Renal pelvis (tissue), 4 donors: Measurements from ENCODE around the gene PERCC1. TPM values are rescaled to one million over a fixed set of nuclear protein-coding genes. Genes with fewer than 3 reads are reported as not detected.

Experiments used
- DNase-seq: peaks from one replicate; pipeline ENCODE4 v3.0.0-alpha.2; 2013
- polyA plus RNA-seq, 3 donors: library from polyadenylated mRNA; unstranded; fragments of 120-200 nt; gene quantifications; one replicate each; pipeline ENCODE4 v1.2.1, GENCODE V29; 2013; ENCODE audit not compliant: insufficient read length in 3 of 3

PERCC1 gene
- polyA plus RNA-seq, 3 donors, result 0.21 to 0.25 TPM; not detected in 1

DNA sequence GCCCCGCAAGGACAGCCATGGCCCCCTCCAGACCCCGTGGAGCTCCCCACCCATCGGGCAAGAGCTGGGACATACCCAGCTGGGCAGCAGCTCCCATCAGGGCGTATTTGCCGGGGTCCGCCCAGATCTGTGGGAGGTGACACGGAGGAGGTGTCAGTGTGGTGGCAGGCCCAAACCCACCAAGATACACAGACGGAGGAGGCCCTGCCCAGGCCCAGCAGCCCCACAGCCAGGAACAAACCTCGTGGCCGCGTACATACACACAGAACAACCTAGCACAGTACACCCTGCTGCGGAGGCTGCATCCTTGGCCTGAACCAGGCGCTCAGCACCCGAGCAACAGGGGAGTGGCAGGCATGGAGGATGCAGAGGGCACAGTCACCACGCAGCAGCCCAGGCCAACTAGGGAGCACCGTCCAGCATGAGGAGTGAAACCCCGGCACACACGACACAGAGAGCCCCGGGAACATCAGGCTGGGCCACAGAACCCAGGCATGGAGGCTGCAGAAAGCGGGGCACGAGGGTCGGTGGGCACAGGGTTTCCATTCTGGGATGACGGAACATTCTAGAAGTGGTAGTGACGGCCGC is 18.4 kb downstream of the PERCC1 start:
- no peak for DNase-seq

DNA sequence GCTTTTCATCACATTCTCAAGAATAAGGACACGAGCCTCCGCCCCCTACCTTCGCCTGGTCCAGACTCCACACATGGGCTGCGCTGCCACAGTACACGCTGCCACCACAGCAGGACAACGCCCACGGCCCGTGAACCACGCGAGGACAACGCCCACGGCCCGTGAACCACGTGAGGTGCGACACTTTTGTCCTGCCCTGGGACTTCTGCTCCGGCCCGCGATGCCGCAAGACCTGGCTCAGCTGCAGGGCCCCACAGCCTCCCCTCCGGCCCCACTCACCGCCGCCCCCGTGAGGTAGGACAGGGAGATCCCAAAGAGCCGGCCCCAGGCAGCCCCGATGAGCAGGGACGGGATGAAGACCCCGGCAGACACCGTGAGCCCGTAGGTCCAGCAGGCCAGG is 19.3 kb downstream of the PERCC1 start:
- no peak for DNase-seq

DNA sequence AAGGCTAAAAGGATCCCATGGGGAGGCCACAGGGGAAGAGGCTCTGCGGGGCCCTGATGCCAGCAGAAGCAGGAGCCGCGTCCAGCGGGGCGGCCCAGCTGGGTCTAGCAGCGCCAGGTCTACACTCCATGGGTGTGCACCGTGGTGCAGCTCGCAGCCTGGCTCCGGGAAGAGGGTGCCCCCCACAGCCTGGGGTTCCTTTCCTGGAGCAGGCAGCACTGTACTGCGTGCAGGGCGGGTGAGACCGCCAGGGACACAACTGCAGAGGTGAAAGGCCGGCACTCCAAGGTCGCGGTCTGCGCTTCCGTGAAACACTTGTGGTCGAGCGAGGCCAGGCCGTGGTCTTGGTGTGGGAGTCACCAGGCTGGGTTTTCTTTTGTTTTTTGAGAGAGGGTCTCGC is 20.0 kb downstream of the PERCC1 start:
- DNase-seq, result no peak

DNA sequence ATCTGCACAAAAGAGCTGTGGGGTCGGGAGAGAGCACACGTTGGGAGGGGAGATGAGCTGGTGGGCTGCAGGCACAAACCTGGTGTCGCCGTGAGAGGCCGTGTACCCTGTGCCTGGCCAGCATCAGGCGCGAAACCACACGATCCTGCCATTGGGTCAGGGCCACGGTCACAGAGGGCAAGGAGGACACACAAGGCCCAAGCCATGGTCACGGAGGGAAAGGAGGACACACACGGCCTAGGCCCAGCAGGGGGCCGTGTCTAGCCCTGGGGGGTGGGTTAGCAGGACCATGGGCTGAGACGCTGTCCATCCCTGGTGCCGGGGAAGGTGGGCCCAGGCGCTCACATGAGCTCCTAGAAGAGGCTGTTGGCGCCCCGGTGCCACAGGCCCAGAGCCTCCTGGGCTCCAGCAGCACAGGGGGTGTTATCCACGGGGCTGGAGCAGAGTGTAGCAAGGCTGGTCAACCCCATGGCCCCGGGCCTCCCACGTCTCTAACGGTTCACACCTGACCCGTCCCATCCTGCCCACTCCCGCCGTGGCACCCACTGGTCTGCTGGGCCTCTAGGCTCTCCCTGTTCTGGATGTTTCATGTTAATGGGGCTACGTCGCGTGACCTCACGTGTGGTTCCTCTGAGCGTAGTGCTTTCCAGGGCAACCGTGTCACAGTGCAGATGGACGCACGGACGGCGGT is 21.0 kb downstream of the PERCC1 start:
- no peak for DNase-seq

DNA sequence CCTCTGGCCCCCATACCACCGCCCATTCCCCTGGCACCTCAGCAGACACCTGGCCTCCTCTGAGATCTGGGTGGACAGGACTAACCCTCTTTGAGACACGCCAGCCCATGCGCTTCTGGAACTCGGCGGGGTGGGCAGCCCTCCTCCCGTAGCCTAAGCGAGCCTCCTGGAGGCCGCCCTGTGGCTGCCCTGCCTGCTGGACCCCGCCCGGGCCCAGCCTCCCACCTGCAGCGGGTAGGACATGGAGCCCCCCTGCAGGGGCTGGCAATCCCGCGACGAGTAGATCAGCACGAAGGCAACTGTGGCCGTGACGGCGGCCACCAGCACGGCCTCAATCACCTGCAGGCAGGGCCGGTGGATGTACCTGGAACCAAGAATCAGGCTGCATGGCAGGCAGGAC is 21.7 kb downstream of the PERCC1 start:
- DNase-seq, result no peak

DNA sequence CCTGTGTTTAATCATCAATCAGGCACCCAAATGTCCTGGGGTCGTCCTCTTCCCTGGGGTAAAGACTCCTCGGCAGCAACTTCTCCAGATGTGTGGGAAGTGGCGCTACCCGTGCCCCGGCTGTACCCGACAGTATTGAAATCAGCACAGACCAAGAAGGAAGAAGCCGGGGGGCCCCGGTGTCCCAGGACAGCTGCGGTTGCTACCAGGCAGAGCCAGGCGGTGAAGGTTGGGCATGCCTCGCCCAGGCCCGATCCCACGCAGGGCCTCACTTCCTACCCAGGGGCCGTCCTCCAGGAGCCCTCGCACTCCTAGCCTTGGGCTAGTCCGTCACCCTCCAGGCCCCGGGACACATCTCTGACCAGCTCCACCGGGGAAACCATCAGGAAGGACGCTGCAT is 22.4 kb downstream of the PERCC1 start:
- no peak for DNase-seq

DNA sequence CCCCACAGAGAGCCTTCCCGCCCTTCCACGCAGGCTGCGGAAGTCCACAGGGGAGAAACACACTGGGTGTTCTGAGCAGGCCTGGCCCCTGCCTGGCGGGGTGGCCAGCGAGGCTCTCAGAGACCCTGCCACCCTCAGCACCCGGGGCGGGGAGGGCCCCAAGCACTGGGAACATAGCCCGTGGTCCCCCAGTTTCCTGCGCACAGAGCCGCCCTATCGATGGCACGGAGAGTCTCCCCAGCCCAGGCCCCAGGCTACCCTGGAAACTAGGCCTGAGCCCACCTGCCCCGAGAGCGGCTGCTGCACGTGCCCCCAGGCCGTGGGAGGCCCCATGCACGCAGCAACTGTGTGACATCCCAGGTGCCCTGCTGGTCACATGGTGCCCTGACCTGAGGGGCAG is 23.7 kb downstream of the PERCC1 start:
- no peak for DNase-seq

DNA sequence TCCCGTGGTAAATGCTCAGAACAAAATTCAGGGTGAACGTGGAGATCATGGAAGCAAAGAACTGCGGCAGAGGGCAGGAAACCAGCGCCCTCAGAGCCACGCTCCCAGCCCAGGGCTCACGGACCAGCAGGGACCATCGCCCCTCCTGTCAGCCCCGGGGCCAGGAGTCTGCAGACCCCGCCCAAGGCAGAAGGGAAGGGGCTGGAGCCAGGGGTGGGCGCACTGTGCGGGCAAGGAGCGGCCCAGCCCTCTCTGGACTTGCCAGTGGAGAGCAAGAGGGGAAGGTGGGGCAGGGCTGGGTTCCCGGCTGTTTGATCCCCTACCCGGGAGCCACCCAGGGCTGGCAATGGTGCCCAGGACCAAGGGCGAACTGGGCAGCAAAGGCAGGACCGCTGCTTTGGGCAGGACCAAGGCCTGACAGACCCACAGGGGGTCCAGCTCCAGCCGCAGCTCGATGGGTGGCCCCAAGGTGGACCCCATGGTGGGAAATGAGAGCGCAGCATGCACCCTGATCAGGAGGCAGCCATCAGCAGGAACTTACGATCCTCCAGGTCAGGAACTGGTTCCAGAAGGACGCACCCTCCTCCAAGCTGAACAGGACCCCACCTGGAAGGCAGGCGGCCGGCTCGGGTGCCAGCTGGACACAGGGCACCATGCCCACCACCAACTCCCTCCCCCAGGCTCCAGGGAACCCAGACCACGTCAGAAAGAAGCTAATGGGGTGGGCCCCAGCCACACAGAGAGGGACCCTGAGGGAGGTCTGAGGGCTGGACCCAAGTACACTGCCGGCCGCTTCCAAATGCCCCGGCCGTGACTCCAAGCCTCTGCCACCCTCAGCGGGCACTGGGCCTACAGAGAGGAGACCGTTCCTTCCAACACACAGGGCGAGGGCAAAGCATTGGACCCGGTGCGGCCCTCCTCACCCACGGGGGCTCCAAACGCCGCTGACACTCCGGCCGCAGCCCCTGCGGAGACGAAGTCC is 24.6 kb downstream of the PERCC1 start:
- no peak for DNase-seq

DNA sequence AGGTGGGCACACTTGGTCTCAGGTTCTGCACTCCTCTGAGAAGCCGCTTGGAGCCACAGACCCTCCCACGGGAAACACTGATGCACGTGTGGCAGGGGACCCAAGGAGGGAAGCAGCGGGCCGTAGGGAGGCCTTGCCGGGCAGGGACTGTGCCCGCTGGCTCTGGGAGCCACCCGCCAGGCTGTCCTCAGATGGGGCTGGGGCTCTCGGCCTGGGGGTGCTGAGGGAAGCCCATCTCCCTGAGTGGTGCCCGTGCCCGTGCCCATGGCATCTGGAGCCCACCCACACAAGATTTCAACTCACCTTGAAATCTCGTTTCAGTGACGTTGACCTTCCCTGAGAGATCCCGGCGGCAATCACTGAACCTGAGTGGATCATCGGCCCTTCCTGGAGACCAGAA is 26.1 kb downstream of the PERCC1 start:
- no peak for DNase-seq

DNA sequence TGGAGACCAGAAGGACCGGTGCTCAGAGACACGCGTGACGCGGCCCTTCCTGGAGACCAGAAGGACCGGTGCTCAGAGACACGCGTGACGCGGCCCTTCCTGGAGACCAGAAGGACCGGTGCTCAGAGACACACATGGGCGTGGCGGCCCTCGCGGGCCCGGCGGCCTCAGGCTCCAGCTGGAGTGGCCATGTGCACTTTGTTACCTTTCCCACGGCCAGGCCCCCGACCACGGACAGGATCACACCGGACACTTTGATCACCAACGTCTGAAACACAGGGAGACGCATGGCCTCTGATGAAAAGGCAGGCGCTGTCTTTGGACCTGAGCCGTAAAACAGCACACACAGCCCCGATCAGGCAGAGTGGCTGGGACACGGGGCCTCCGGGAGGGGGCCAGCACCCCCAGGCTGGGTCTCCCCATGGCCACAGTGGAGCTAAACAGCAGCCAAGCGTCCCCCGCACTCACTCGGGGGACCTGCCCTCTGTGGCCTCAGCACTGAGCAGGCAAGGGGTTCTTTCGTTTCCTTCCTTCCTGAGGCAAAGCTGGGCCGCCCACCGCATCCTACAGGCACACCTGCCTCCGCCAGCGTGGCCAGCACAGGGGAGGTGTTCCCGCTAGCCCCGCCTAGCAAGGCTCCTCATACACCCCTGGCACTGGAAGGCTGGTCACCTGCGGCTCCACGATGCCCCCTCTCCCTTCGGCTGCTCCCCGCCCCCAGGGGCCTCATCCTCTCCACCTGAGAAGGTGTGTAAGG is 26.8 kb downstream of the PERCC1 start:
- no peak for DNase-seq

DNA sequence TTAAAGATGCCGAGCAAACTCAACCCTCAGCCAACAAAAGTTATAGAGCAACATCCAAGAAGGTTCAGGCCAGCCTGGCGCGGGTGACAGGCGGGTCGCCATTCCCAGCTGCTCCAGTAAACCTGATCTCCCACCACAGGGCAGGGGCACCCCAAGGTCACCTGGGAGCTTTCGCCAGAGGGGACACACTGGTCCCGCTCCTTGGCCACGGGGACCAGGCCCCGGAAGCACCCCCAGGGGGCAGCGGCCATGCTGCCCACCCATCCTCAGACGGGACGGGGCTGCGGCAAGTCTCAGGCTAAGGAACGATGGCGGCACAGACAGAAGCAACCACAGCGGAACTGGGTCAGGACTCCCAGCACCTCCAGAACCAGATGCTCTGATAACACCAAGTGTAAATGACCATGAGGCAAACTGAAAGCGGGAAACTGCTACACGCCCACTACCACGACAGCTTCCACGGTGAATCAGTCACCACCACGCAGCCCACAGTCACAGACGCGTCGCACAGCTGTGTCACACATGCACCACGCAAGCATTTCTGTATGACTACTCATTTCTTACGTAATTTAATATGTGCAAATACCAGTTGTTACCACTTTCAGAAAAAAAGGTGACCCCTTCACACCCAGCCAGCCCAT is 27.6 kb downstream of the PERCC1 start:
- no peak for DNase-seq

DNA sequence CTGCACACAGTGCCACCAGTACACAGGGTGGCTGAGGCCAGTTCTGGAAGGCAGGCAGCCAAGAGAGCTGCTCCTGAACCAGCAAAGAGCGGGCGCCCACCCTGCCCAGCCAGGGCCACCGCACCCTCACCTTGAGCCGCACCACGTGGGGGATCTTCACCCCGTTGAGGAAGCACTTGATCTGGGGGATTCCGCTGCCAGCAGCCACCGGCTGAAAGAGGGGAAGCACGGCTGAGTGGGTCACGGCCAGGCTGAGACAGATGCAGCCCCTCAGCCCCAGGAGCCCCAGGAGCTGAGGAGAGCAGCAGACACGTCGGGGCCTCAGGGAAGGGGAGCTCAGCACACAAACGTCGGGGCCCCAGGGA is 28.1 kb downstream of the PERCC1 start:
- DNase-seq, result no peak

DNA sequence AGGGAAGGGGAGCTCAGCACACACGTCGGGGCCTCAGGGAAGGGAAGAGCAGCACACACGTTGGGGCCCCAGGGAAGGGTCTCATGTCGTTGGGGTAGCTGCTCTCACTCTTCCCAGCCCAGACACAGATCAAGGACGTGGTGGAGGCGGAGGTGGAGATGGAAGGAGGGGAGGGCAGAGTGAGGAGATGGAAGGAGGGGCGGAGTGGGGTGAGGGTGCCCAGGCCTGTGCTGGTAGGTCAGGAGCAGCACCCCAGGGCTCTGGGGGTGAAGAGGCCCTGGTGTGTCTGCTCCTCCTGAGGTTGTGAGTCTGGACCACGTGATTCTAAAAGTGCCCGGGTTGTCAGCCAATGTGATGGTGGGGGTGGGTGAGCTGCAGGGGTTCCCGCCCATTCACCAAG is 29.1 kb downstream of the PERCC1 start:
- no peak for DNase-seq

DNA sequence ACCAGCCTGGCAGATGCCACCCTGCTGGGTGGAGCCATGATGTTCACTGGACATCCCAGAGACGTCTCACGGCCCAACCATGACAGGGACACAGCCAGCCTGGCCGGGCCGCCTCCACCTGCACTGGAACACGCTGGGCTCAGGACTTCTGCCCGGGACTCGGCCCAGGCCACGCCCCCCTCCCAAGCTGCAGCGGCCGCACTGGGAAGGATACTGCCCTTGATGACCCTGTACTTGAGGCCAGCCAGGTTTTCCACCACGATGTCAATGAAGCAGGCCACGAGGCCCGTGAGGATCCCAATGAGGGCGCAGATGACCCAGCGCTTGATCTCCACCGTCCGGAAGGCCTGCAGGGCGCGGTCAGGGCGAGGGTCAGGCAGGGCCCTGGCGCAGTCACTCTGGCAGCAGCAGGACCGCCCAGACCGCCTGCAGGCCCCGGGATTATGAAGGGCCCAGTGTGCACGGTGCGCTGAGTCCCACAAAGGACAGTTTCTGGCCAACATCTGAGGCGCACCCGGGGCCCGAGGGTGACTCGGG is 29.8 kb downstream of the PERCC1 start:
- no peak for DNase-seq

DNA sequence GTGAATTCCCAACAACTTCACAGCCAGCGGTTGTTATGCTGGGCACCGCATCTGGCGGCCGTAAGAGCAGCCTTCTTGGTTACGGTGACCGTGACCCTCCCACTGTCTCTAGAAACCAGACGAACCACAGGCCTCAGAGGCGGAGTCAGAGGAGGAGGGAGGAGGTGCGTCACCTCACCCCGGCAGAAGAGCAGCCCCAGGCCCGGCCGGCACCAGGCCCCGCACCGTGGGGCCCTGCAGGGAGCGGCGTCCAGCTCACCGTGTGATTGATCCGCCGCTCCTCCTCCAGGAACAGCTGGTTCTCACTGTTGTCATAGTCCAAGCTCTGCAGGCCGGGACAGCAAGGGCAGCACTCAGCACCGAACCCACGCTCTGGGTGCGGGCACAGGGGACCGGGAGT is 30.3 kb downstream of the PERCC1 start:
- no peak for DNase-seq

DNA sequence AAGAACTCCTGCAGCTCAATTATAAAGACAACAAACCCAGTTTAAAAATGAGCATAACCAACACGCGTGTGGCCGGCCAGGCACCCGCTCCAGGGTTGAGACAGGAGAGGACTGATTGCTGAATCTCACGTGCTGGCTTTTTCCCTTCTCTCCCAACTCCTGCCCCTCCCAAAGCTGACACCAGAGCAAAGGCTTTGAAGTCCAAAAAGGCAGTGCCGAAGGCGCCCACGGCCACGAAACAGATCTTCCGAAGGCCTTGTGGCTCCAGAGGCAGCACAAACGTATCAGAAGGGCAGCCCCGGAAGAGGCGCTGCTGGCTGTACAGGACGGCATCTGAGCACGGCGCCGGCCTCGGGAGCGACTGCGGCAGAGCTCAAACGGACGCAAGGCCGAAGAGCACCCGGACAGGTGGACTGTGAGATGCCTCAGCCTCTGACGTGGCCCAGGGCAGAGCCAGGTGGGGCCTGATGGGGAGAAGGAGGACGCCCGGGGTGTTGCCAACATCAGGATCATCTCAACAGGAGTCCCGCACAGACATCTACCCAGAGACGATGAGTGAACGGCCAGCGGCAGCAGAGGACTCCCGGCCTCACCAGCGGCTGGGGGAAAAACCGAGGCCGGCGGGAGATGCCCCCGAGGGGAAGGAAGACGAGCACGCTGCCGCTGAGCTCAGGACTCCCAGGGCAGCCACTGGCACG is 33.5 kb downstream of the PERCC1 start:
- DNase-seq, result no peak

DNA sequence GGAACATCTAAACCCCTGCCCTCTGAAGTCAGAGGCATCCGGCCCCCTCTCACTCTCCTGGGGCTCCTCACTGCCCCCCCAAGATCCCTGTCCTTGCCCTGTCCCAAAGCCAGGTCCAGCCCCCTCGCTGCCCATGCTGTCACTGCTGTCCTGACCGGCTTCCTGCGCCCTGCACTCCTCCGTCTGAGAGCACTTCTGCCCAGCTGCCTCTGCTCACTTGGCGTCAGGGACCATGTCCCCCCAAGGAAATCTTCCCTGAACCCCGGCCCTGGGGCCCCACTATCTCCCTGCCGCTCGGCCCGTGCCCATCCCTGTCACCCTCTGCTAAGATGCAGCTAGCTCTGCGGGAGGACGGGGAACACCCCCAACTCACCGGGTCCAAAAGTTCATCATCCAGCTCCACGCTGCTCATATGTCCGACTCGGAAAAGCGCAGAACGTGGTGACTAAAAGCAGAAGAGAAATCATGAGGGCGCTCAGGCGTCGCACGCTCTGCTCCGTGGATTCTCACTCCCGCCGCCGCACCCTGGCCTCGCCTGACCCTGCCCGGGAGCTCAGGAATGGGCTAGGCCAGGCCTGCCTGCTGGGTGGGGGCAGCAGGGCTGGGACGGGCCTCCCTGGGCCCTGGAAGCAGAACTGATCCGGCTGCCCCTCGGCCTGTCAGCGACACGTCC is 34.2 kb downstream of the PERCC1 start:
- DNase-seq, result no peak

DNA sequence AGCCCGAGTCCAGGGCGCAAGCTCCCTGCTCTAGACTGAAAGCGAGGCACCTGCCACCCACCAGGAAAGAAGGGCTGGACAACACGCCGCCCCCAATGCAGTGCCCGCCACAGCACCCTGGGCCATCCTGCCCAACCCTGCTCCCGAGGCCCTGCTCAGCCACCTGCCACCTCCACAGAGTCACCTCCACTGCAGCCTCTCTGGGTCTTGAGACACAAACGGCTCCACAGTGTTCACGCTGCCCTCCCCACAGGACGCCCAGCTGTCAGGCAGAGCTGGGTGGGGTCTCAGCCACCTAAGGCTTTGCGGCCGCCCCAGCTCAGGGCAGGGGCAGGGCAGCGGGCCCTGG is 34.7 kb downstream of the PERCC1 start:
- no peak for DNase-seq

DNA sequence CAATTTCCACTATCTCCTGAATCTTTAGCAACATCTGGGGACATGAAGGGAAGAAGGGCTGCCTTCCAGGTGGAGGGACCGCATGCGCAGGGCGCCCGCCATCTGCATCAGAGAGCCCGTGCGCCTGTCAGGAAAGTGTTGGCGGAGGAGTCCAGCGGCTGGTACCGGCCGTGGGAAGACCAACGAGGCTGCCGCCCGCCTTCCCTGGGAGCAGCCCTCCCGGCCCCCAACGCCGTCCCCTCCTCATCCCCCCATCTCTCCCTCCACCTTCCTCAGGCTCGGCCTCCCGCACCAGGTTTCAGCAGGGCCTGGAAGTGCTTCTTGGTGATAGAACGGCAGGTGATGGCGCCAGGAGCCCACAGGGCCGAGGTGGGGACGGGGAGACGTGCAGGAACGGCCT is 35.2 kb downstream of the PERCC1 start:
- no peak for DNase-seq

DNA sequence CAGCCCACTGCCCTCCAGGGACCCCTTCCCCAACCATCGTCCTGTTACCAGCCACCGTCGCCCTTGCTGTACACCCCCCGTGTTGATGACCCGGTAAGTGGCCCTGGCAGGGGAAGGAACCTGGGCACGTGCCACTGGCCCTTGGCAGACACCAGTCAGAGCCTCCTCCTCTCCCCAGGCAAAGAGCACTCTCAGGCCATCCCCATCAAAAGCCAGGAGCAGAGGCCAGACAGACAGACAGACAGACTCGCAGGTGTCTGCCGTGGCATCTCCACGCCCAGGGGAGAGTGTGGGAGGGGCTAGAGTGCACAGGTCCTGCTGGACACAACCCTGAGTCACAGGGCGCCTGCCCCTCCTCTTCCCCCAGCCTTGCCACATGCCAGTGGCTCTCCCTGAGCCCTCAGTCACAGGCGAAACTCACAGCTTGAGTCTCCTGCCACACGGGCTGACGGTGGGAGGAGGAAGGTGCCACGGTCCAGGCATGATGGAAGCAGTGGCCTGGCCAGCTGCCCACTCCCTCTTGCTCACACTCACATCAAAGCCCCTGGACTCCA is 36.2 kb downstream of the PERCC1 start:
- DNase-seq, result no peak
